Stomach (tissue), 4 donors: ENCODE results near the gene PMM2.

Experiments used
- EP300 ChIP-seq: sonication (generic); formaldehyde crosslinking; IDR thresholded peaks from one replicate; pipeline ENCODE4 v1.6.1; 2017; ENCODE audit warnings: antibody characterized with exemption
- POLR2A ChIP-seq, 4 donors: fragments of 450-650 bp; IDR thresholded peaks; one replicate each; pipeline ENCODE4 v1.6.1; 2016; ENCODE audit warnings: antibody characterized with exemption in 4 of 4, control low read depth in 2 of 4, mild to moderate bottlenecking in 1 of 4, moderate library complexity in 1 of 4
- POLR2AphosphoS5 ChIP-seq, 3 donors: sonication (generic); formaldehyde crosslinking; IDR thresholded peaks; one replicate each; pipeline ENCODE4 v1.6.1; 2016; ENCODE audit warnings: antibody characterized with exemption in 3 of 3
- TF ChIP-seq, protein P1 (sequence below), 7 experiments: fragments of 450-650 bp in 4 of 7; fragments of 200-600 bp in 3 of 7; sonication (generic) in 3 of 7; IDR thresholded peaks; one replicate each; pipeline ENCODE4 v1.5.1; 2016 to 2019; ENCODE audit warnings: antibody characterized with exemption in 7 of 7, control low read depth in 2 of 7, mild to moderate bottlenecking in 1 of 7

DNA sequence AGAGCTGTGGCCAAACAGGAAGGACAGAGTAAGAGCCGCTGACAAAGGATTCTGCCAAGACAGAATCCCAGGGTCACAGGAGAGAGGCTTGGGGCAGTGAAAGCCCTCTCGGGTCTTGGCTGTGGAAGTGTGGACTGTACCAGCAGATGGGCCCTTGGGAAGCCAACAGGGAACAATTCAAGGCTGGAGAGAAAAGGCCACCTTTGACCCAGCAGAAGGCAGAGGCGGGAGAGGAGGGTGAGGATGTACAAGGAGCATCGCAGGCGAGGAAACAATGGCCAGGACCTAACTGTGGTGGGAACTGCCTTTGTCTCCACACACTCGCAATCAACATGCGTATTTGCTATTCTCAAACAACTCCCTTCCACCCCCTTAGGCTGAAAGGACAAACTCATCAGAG lies 55.5 kb downstream of the PMM2 start:
- no peak for TF ChIP-seq EP300
- TF ChIP-seq, protein P1, sequence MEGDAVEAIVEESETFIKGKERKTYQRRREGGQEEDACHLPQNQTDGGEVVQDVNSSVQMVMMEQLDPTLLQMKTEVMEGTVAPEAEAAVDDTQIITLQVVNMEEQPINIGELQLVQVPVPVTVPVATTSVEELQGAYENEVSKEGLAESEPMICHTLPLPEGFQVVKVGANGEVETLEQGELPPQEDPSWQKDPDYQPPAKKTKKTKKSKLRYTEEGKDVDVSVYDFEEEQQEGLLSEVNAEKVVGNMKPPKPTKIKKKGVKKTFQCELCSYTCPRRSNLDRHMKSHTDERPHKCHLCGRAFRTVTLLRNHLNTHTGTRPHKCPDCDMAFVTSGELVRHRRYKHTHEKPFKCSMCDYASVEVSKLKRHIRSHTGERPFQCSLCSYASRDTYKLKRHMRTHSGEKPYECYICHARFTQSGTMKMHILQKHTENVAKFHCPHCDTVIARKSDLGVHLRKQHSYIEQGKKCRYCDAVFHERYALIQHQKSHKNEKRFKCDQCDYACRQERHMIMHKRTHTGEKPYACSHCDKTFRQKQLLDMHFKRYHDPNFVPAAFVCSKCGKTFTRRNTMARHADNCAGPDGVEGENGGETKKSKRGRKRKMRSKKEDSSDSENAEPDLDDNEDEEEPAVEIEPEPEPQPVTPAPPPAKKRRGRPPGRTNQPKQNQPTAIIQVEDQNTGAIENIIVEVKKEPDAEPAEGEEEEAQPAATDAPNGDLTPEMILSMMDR (IDR thresholded peaks at IDR 0.05) = no peak
- no peak for TF ChIP-seq POLR2A (IDR thresholded peaks at IDR 0.05)
- no peak for TF ChIP-seq POLR2AphosphoS5 (IDR thresholded peaks at IDR 0.05)
